Inferior parietal cortex (tissue), 1 donor: ENCODE results near the gene MRPL51.
A peak's percentile ranks its signal among the peaks of the same experiment; 100 is the strongest.
"Not testable (repeated sequence)": the region's sequence is repeated elsewhere in the genome, so short reads cannot be mapped to it uniquely, and the experiment has no call there.

Experiments used
- DNase-seq: peaks from one replicate; pipeline ENCODE4 v3.0.0-alpha.2; 2016; ENCODE audit errors: extremely low spot score

Gene MRPL51

DNA sequence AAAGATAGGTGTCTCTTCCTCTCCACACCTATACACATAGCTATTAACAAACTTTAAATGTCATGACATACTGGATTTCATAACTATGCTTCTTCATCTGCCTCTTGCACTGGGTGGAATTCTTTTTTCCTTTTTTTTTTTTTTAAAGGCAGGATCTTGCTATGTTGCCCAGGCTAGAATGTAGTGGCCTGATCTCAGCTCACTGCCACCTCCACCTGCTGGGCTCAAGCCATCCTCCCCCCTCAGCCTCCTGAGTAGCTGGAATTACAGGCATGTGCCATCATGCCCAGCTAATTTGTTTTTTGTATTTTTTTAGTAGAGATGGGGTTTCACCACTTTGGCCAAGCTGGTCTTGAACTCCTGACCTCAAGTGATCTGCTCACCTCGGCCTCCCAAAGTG, 4.8 kb downstream of the MRPL51 start:
- DNase-seq, result no peak

DNA sequence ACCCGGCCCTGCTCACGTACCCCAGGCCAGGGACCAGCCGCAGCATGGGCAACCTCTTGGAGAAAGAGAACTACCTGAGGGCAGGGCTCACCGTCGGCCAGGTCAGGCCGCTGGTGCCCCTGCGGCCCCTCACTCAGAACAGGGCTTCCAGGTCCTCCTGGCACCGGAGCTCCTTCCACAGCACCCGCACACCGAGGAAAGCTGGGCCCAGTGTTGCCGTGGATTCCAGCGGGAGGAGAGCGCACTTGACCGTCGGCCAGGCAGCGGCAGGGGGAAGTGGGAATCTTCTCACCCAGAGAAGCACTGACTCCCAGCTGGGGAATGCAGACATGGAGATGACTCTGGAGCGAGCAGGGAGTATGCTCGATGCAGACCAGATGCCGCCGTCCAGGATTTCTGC, 14.6 kb downstream of the MRPL51 start:
- no peak for DNase-seq

DNA sequence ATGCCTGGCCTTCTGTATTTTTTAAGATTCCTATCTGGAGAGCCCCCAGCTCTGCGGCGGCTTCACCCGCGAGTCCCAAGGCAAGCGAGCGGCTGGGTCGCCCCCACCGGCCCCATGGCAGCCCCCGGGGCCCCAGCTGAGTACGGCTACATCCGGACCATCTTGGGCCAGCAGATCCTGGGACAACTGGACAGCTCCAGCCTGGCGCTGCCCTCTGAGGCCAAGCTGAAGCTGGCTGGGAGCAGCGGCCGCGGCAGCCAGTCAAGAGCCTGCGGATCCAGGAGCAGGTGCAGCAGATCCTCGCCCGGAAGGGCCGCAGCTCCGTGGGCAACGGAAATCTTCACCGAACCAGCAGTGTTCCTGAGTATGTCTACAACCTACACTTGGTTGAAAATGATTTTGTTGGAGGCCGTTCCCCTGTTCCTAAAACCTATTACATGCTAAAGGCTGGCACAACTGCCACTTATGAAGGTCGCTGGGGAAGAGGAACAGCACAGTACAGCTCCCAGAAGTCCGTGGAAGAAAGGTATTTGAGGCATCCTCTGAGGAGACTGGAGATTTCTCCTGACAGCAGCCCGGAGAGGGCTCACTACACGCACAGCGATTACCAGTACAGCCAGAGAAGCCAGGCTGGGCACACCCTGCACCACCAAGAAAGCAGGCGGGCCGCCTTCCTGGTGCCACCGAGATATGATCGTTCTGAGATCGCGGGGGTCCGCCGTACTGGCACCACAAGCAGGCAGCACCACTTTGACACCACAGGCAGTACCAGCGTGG, 15.3 kb downstream of the MRPL51 start:
- DNase-seq, result not testable (repeated sequence)

DNA sequence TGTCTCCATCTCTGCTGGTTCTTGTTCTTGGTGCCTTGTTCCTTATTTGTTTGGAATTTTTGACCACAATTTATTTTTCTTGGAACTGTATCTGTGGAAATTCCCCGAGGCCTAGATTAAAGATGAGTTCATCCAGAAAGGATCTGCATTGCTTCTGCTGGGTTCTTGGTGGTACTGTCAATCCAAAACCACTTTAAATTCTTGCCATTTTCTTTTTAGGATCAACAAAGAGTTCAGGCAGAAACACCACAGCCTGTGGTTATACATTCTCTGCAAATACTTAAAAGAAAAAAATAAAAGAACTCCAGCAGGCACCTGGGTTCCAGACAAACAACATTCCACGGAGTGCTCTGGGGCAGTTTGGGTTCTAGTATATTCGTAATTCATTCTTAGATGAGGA, 16.6 kb downstream of the MRPL51 start:
- no peak for DNase-seq

DNA sequence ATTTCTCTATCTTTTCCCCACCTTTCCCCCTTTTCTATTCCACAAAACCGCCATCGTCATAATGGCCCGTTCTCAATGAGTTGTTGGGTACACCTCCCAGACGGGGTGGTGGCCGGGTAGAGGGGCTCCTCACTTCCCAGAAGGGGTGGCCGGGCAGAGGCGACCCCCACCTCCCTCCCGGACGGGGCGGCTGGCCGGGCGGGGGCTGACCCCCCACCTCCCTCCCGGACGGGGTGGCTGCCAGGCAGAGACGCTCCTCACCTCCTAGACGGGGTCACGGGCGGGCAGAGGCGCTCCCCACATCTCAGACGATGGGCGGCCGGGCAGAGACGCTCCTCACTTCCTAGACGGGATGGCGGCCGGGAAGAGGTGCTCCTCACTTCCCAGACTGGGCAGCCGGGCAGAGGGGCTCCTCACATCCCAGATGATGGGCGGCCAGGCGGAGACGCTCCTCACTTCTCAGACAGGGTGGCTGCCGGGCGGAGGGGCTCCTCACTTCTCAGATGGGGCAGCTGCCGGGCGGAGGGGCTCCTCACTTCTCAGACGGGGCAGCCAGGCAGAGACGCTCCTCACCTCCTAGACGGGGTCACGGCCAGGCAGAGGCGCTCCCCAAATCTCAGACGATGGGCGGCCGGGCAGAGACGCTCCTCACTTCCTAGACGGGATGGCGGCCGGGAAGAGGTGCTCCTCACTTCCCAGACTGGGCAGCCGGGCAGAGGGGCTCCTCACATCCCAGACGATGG, 17.7 kb downstream of the MRPL51 start:
- DNase-seq, result not testable (repeated sequence)

DNA sequence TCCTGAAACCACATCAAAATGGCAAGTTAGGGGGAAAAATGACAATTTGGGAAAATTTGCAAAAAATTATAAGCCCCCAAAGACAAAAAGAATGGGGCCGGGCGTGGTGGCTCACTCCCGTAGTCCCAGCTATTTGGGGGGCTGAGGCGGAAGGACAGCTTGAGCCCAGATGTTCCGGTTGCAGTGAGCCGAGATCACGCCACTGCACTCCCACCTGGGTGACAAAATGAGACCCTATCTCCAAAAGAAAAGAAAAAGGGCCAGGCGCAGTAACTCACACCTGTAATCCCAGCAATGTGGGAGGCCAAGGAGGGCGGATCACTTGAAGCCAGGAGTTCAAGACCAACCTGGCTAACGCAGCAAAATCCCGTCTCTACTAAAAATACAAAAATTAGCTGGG, 20.6 kb downstream of the MRPL51 start:
- DNase-seq, result no peak

DNA sequence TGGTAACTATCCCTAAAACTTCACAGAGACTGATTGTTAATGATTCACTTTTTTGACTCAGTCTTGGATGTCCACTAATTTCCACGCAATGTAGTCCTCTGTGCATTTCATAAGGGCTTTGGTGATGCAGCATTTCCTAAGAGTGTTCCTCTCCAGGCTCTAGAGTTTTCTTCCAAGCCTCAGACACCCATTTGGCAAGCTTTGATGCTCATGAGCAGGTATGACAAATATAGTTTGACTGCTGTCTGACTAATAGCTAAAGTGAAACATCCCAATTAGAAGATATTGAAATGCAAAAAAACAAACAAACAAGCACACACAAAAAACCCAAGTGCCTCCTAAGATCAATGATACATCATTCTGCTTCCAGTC, 21.1 kb downstream of the MRPL51 start:
- no peak for DNase-seq

DNA sequence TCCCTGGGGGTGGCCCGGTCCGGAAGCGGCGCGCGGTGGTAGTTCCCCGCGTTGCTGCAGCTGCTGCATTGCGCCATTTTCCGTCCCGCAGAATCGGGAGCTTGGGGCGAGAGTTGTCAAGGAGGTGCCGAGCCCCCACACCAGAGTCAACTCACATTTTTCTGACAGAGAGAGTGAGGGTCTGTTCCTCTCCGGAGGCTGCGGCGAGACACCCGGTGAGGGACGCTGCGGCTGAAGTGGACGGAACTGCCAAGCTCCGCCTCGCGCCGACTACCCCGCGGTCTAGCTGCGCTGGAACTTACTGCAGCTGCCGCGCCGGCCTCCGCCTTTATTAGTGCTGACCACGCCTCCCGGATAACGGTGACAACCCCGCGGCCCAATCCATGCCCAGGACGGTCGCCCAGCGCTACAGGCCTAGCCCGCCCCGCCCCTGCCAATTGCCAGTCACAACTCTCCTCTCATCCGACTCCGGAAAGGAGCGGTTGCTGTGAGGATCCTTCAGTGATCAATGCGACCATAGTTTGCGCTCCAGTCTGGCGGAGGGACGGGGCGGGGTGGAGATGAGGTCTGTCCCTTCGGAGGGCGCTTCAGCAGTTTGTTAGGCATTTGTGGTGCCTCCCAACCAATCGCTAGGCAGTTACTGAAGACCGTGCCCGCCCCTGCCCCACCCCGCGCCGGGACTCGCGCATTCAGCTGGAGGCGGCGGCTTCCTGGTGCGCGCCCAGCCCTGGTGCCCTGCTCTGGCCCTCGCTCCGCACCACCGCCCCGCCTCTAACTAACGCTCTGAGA, 22.5 kb downstream of the MRPL51 start, which contains the start of gene VAMP1:
VAMP1 (minus strand) TSS at position 303 of the 789 bp plus-strand sequence; CDS start at position 157, 146 bp downstream.
- peak; percentile 94 for DNase-seq

DNA sequence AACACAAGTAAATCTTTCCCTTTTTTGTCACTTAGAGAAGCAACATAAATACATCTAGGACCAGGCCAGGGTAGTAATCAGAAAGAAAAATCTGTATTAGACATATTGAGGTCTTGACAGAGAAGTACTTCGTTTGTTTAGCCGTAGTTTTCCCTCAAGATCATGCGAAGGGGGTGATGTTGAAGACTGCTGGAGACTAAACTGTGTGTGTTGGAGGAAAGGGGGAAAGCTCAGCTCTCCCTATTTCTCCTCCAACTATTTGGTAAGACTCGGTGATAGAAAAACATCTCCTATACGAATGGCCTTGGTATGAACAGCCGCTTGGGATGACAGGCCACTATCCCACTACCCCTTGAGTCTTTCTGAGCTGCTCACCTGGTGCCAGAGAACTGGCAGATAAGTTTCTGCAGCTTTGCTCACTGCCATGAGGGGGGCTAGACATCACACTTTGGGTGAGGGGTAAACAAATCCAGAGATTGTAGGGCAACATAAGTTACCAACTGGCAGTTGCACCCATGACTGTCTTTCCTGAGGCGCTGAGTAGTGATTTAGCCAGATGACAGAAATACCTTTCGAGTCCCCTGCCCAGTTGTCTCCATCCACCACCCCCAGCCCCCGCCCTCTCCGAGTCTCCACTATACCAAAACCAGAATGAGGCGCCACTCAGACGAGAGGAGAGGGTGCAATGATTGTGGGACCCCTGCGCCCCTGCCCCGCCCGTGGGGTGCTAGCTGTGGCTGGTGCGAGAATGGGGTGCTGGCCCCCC, 23.3 kb downstream of the MRPL51 start:
- no peak for DNase-seq

DNA sequence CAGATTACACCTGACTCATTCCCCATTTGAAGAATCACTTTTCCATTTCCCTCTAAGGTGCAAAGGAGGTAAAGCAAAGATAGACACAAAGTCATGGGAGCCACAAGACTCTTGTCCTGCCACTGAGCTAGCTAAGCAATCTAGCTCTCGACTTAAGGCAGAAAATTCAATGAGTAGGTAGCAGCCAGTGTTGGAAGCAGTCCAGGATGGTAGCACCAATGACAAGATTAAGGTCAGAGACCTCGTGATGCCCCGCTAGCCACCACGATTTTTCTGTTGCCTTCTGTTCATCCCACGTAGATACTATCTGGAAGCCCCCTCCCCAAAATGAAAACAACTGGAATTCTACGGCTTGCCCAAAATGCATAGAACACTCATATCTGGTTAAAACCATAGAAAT, 24.0 kb downstream of the MRPL51 start:
- no peak for DNase-seq

DNA sequence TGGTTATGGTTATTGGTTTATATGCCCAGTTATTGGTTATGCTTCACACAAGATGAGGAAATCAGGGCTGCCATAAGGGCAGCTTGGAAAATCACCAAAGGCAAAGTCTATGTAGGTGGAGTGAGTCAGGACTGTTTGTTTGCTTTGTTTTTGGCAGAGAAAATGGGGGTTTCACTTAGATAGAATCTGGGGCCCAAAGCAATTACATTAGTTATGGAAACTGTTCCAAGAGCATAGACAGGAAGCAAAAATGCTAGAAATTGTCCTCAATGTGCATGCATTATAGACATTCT, 24.8 kb downstream of the MRPL51 start:
- no peak for DNase-seq

DNA sequence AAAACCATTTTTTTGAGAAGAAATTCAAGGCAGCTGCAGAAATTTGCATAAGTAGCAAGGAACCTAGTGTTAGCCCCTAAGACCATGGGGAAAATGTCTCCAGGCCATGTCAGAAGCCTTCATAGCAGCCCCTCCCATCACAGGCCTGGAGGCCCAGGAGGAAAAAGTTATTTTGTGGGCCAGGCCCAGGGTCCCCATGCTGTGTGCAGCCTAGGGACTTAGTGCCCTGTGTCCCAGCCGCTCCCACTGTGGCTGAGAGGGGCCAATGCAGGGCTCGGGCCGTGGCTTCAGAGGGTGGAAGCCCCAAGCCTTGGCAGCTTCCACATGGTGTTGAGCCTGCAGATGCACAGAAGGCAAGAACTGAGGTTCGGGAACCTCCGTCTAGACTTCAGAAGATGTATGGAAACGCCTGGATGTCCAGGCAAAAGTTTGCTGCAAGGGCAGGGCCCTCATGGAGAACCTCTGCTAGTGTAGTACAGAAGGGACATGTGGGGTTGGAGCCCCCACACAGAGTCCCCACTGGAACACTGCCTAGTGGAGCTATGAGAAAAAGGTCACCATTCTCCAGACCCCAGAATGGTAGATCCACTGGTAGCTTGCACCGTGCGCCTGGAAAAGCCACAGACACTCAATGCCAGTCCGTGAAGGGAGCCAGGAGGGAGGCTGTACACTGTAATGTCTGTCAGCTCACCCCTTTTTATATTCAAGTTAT, 25.3 kb downstream of the MRPL51 start:
- DNase-seq, result not testable (repeated sequence)

DNA sequence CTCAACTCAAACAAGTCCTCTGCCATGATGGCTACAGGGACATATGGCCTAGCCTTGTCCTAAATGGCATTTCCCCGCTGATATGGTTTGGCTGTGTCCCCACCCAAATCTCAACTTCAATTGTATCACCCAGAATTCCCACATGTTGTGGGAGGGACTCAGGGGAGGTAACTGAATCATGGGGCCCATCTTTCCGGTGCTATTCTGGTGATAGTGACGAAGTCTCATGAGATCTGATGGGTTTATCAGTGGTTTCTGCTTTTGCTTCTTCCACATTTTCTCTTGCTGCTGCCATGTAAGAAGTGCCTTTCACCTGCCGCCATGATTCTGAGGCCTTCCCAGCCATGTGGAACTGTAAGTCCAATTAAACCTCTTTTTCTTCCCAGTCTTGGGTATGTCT, 26.3 kb downstream of the MRPL51 start:
- not testable (repeated sequence) for DNase-seq

DNA sequence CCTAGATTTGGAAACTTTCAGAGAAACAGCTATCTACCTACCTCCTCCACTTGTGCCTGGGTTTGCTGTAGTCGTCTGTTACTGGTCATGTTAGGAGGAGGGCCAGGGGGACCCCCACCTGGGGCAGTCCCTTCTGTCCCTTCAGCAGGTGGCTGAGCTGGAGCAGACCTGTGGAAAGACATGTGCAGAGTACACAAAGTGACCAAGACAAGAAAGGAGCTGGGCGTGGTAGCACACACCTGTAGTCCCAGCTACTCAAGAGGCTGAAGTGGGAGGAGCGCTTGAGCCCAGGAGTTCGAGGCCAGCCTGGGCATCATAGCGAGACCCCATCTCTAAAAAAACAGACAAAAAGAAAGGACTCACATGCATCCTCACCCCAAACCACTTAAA, 26.9 kb downstream of the MRPL51 start:
- no peak for DNase-seq

DNA sequence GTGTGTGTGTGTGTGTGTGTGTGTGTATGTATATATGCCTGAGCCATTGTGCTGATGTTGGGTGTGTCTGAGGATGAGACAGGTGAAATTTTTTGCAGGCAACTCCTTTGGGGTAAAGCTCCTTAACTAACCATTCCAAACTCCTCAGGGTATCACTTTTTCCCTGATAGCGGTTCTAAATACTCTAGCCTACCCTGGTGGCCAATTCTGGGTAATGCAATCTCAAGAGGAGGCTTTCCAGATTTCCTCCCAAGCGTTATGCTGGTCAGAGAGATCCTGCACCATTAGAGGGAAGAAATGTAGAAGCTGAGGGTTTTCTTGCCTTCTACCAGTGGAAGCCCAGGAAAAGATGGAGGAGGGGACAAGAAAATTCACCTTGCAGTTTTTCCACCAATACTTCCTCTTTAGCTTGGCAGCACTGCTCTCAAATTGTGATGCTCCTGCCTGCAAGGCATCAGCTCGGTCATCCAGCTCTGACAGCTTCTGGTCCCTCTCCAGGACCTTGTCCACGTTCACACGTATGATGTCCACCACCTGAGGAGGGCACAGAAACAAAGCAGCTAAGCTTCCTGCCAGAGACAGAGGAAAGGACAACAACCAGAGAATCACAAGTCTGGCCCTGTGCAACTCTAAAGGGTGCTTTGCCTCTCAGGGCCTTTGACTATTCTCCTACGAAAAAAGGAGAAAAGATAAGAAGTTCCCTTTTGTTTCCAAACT, 27.4 kb downstream of the MRPL51 start:
- DNase-seq, result peak; percentile 82

DNA sequence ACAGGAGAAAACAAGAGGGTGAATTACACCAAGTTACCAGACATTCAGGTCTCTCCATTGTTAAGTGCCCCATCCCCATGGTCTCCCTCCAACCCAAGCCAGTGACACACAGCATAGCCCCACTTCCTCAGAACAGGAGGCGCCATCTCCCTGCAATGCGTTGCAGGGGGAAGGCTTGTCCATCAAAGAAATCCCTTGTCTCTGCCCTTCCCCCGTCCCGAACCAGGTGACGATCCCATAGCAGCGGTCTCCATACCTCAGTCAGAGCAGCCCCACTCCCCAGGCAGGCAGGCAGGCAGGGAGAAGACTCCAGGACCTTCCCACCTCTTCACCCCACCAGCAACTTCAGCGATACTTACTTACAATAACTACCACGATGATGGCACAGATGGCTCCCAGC, 28.5 kb downstream of the MRPL51 start:
- no peak for DNase-seq

DNA sequence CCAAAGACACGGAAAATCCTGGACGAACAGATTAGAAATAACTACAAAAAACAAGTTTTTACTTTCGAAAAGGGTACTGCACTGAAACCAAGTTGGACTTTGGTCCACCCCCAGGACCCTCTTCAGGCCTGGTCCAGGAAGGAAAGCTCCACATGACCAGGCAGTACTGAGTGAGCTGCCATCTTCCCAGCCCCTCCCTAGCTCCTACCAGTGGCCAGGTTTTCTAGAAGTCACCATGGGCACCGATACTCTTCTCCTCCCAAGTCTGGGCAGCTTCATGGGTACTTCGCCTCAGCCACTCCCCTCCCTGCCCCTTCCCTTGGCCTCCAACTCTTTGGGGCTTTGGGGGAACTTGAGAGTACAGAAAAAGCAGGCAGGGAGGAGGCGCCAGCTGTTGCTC, 29.2 kb downstream of the MRPL51 start:
- no peak for DNase-seq

DNA sequence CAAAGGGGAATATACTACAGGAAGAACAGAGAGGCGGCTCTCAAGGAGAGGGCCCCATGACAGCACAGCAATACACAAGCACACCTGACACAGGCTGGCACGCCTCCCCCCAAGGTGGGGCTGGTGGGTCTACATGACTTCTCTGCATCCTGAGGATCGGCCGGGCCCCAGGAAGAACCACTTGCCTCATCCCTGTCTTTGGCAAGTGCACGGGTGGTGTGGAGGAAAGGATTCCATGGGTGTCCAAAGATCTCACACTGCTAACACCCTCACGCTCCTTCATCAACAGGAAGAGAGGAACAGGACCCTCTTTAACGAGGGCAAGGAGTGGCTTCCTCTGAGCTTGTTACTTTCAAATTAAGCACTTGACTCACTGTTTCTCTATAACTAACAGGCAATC, 29.8 kb downstream of the MRPL51 start:
- no peak for DNase-seq

DNA sequence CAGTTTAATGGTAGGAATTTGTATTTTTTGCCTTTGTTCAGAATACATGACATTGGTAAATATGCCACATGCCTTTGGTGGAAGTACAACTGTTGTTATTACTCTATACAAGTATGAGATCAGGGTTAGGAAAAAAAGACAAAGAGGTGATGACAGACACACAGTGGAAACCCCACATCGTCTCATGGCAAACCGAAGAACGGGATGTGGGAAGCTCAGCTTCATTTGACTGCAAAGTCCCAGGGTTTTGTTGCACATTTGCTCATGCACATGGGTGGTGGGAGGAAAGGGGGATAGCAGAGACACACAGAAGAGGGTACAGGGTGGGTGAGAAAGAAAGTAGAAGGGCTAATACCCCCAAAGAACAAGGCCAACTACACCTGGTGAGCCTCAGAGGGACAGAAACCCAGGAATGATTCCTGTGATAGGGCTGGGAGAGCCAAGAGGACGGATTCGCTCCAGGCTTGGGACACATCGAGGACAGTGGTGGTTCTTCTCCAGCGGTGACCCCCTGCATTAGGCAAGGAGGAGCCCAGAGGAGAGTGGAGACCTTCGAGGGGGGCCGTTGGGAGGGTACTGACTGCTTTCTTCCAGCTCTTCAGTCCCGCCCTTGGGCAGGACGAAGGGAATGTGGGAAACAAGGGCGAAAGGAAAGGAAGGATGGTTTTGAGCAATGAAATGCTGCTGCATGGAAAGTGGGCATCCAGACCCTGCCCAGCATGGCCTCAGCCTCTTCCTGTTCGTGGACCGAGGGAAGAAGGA, 30.6 kb downstream of the MRPL51 start:
- DNase-seq, result no peak
